Neural cell (in vitro differentiated cells): ENCODE results near the gene TMEM179B. TPM values are rescaled to one million over a fixed set of nuclear protein-coding genes. Genes with fewer than 3 reads are reported as not detected.
"Not testable (repeated sequence)": the region's sequence is repeated elsewhere in the genome, so short reads cannot be mapped to it uniquely, and the experiment has no call there.

Experiments
- H2AFZ ChIP-seq: fragments of 200-600, 300-800 bp; sonication (generic), shearing (Covaris generic); 2 replicates; pipeline ENCODE4 v1.6.0; 2014; ENCODE audit warnings: low read depth, mild to moderate bottlenecking, antibody characterized with exemption, low read length, moderate library complexity
- H3F3A ChIP-seq: fragments of 200-600 bp; shearing (Covaris generic); 2 replicates; pipeline ENCODE4 v1.6.1; 2016; ENCODE audit warnings: mild to moderate bottlenecking, moderate library complexity, mixed read lengths, antibody characterized with exemption, low read length; ENCODE audit not compliant: insufficient read depth, poor library complexity, severe bottlenecking
- H3K27ac ChIP-seq: fragments of 200-600, 300-800 bp; sonication (generic), shearing (Covaris generic); 2 replicates; pipeline ENCODE4 v1.5.1; 2014; ENCODE audit warnings: mild to moderate bottlenecking, low read length, moderate library complexity
- H3K27me3 ChIP-seq: fragments of 300-800, 200-600 bp; sonication (generic), shearing (Covaris generic); 2 replicates; pipeline ENCODE4 v1.6.0; 2014; ENCODE audit warnings: mild to moderate bottlenecking, low read depth, low read length, moderate library complexity; ENCODE audit not compliant: insufficient read depth
- H3K36me3 ChIP-seq: fragments of 300-800, 200-600 bp; sonication (generic), shearing (Covaris generic); 2 replicates; pipeline ENCODE4 v1.5.1; 2014; ENCODE audit warnings: mild to moderate bottlenecking, antibody characterized with exemption, low read length, moderate library complexity; ENCODE audit not compliant: insufficient read depth
- H3K4me2 ChIP-seq: fragments of 300-800, 200-600 bp; sonication (generic), shearing (Covaris generic); 2 replicates; pipeline ENCODE4 v1.6.0; 2014; ENCODE audit warnings: mild to moderate bottlenecking, low read length
- H3K4me3 ChIP-seq: fragments of 300-800, 200-600 bp; sonication (generic), shearing (Covaris generic); 2 replicates; pipeline ENCODE4 v1.5.1; 2014; ENCODE audit warnings: mild to moderate bottlenecking, low read length, moderate library complexity
- H3K79me2 ChIP-seq: fragments of 200-600 bp; shearing (Covaris generic); replicated peaks from 2 replicates; pipeline ENCODE4 v1.6.0; 2014; ENCODE audit warnings: mild to moderate bottlenecking, low read length, moderate library complexity; ENCODE audit not compliant: insufficient read depth
- H3K9ac ChIP-seq: fragments of 300-800, 200-600 bp; sonication (generic), shearing (Covaris generic); 2 replicates; pipeline ENCODE4 v1.6.1; 2016; ENCODE audit warnings: mild to moderate bottlenecking, low read length, mixed read lengths
- H3K9me2 ChIP-seq: fragments of 200-600 bp; shearing (Covaris generic); 2 replicates; pipeline ENCODE4 v1.6.1; 2016; ENCODE audit warnings: mild to moderate bottlenecking, low read length, mixed read lengths; ENCODE audit not compliant: insufficient read depth
- H3K9me3 ChIP-seq: fragments of 200-600, 300-800 bp; sonication (generic), shearing (Covaris generic); 2 replicates; pipeline ENCODE4 v1.6.1; 2016; ENCODE audit warnings: mild to moderate bottlenecking, mixed run types, low read length, moderate library complexity, mixed read lengths
- H4K20me1 ChIP-seq: fragments of 200-600 bp; shearing (Covaris generic); 2 replicates; pipeline ENCODE4 v1.6.1; 2016; ENCODE audit warnings: mild to moderate bottlenecking, mixed run types; ENCODE audit not compliant: insufficient read depth
- EP300 ChIP-seq: fragments of 450-650 bp; conservative IDR thresholded peaks from 2 replicates; pipeline ENCODE4 v1.6.1; 2014; ENCODE audit warnings: antibody characterized with exemption, mild to moderate bottlenecking, moderate library complexity; ENCODE audit not compliant: poor library complexity, severe bottlenecking
- EZH2 ChIP-seq: fragments of 200-600, 300-800 bp; shearing (Covaris generic), sonication (generic); IDR thresholded peaks from 2 replicates; pipeline ENCODE4 v1.6.1; 2014; ENCODE audit warnings: antibody characterized with exemption, low read length, borderline replicate concordance, mild to moderate bottlenecking; ENCODE audit not compliant: insufficient read depth, poor library complexity, severe bottlenecking
- MXI1 ChIP-seq: fragments of 450-650 bp; conservative IDR thresholded peaks from 2 replicates; pipeline ENCODE4 v1.6.1; 2014; ENCODE audit warnings: antibody characterized with exemption, mild to moderate bottlenecking; ENCODE audit not compliant: poor library complexity, severe bottlenecking
- POLR2AphosphoS5 ChIP-seq: IDR thresholded peaks from 2 replicates; pipeline ENCODE4 v1.6.1; 2012
- RAD21 ChIP-seq: fragments of 450-650 bp; conservative IDR thresholded peaks from 2 replicates; pipeline ENCODE4 v1.6.1; 2014; ENCODE audit warnings: antibody characterized with exemption, mild to moderate bottlenecking, moderate library complexity
- SMC3 ChIP-seq: fragments of 450-650 bp; conservative IDR thresholded peaks from 2 replicates; pipeline ENCODE4 v1.6.1; 2014; ENCODE audit warnings: antibody characterized with exemption, mild to moderate bottlenecking, moderate library complexity; ENCODE audit not compliant: poor library complexity
- TAF1 ChIP-seq: IDR thresholded peaks from 2 replicates; pipeline ENCODE4 v1.6.1; 2012; ENCODE audit warnings: low read depth
- polyA plus RNA-seq: library from polyadenylated mRNA; depleted of rRNA; stranded (reverse); fragments of >200 nt; gene quantifications from 2 replicates; pipeline ENCODE4 v1.2.3, GENCODE V29; 2014
- TF ChIP-seq, protein P1 (sequence below): fragments of 450-650 bp; IDR thresholded peaks from 2 replicates; pipeline ENCODE4 v1.5.1; 2014; ENCODE audit warnings: antibody characterized with exemption, mild to moderate bottlenecking, moderate library complexity; ENCODE audit not compliant: poor library complexity, severe bottlenecking
- TF ChIP-seq, protein P2 (sequence below): IDR thresholded peaks from 2 replicates; pipeline ENCODE4 v1.6.1; 2012; ENCODE audit warnings: borderline replicate concordance

TMEM179B gene
- polyA plus RNA-seq, 1 donor from 2014 or later: 24.5 TPM

DNA sequence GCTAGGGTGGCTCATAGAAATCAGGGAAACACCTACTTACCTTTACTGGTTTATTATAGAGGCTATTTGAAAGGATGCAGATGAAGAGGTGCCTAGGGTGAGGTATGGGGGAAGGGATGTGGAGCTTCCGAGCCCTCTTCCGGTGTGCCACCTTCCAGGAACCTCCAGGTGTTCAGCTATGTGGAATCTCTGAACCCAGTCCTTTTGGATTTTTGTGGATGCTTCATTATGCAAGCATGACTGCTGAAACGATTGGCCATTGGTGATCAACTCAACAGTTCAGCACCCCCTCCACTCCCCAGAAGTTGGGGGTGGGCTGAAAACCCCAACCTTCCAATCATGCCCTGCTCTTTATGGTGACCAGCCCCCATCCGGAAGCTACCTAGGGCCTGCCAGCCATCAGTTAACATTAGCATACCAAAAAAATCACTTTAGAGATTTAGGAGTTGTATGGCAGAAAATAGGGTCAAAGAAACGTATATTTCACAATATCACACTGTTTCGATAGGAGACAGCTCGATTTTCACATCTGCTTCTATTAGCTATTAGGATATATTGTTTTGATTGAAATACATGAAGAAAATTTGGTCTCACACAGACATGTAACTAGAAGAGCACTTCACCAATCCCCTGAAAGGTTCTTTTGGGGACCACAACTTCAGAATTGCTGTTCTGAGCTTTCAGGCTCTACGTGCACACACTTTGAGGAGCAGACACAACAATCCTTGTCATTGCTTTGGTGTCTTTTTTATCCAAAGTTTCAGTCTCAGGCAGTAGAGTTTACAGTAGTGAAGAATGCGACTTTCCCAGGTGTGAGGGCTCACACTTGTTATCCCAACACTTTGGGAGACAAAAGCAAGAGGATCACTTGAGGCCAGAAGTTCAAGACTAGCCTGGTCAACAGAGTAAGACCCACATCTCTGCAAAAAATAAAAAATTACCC, 29.1 kb upstream of the TMEM179B start:
- Histone ChIP-seq H3K9me2 (no peaks in the 10 kb centered on the region), H3K4me2 (no peak overlapping the region), H2AFZ (no peak overlapping the region), H4K20me1 (no peaks in the 10 kb centered on the region), H3K9me3 (no peaks in the 10 kb centered on the region), H3K79me2 (peaks cover 16% of the 10 kb centered on the region), H3K9ac (no peak overlapping the region), H3K36me3 (no peaks in the 10 kb centered on the region), H3K27me3 (no peaks in the 10 kb centered on the region), H3K27ac (no peak overlapping the region), H3F3A (no peaks in the 10 kb centered on the region), H3K4me3 (no peak overlapping the region)
- TF ChIP-seq, protein P1, sequence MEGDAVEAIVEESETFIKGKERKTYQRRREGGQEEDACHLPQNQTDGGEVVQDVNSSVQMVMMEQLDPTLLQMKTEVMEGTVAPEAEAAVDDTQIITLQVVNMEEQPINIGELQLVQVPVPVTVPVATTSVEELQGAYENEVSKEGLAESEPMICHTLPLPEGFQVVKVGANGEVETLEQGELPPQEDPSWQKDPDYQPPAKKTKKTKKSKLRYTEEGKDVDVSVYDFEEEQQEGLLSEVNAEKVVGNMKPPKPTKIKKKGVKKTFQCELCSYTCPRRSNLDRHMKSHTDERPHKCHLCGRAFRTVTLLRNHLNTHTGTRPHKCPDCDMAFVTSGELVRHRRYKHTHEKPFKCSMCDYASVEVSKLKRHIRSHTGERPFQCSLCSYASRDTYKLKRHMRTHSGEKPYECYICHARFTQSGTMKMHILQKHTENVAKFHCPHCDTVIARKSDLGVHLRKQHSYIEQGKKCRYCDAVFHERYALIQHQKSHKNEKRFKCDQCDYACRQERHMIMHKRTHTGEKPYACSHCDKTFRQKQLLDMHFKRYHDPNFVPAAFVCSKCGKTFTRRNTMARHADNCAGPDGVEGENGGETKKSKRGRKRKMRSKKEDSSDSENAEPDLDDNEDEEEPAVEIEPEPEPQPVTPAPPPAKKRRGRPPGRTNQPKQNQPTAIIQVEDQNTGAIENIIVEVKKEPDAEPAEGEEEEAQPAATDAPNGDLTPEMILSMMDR: no peak
- no peak for TF ChIP-seq MXI1
- TF ChIP-seq, protein P2, sequence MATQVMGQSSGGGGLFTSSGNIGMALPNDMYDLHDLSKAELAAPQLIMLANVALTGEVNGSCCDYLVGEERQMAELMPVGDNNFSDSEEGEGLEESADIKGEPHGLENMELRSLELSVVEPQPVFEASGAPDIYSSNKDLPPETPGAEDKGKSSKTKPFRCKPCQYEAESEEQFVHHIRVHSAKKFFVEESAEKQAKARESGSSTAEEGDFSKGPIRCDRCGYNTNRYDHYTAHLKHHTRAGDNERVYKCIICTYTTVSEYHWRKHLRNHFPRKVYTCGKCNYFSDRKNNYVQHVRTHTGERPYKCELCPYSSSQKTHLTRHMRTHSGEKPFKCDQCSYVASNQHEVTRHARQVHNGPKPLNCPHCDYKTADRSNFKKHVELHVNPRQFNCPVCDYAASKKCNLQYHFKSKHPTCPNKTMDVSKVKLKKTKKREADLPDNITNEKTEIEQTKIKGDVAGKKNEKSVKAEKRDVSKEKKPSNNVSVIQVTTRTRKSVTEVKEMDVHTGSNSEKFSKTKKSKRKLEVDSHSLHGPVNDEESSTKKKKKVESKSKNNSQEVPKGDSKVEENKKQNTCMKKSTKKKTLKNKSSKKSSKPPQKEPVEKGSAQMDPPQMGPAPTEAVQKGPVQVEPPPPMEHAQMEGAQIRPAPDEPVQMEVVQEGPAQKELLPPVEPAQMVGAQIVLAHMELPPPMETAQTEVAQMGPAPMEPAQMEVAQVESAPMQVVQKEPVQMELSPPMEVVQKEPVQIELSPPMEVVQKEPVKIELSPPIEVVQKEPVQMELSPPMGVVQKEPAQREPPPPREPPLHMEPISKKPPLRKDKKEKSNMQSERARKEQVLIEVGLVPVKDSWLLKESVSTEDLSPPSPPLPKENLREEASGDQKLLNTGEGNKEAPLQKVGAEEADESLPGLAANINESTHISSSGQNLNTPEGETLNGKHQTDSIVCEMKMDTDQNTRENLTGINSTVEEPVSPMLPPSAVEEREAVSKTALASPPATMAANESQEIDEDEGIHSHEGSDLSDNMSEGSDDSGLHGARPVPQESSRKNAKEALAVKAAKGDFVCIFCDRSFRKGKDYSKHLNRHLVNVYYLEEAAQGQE: no peak
- TF ChIP-seq EZH2: no peak
- TF ChIP-seq EP300: no peak
- TF ChIP-seq SMC3: no peak
- no peak for TF ChIP-seq TAF1
- TF ChIP-seq POLR2AphosphoS5: no peak
- no peak for TF ChIP-seq RAD21

- H3K9me3 ChIP-seq, H3K4me2 ChIP-seq, H2AFZ ChIP-seq, H3F3A ChIP-seq, H3K27me3 ChIP-seq, H3K36me3 ChIP-seq, H4K20me1 ChIP-seq, H3K9me2 ChIP-seq, H3K9ac ChIP-seq: not testable (repeated sequence)
- Histone ChIP-seq H3K79me2 (peaks cover 12% of the 10 kb centered on the region), H3K27ac (peak overlapping the region; percentile 24), H3K4me3 (peak overlapping the region; percentile 82)
Observed at GRCh38 chr11:62760867-62761227, 26.4 kb upstream of the TMEM179B start.
